IMR-90 (cell line): ENCODE measurements around the gene INAFM1.

Source experiments
- CHD1 ChIP-seq: IDR thresholded peaks from 2 replicates; pipeline ENCODE4 v1.6.1; 2012; ENCODE audit warnings: low read depth, low read length, improper control_type of control experiment
- MXI1 ChIP-seq: IDR thresholded peaks from 2 replicates; pipeline ENCODE4 v1.6.1; 2012; ENCODE audit warnings: low read depth, mild to moderate bottlenecking, low read length, moderate library complexity, borderline replicate concordance
- RAD21 ChIP-seq: IDR thresholded peaks from 2 replicates; pipeline ENCODE4 v1.6.1; 2012; ENCODE audit warnings: low read length, improper control_type of control experiment
- RFX5 ChIP-seq: IDR thresholded peaks from 2 replicates; pipeline ENCODE4 v1.8.0; 2012; ENCODE audit warnings: low read depth, mild to moderate bottlenecking, low read length, moderate library complexity
- TF ChIP-seq, protein P1 (sequence below): conservative IDR thresholded peaks from 2 replicates; pipeline ENCODE4 v1.5.1; 2012; ENCODE audit warnings: mild to moderate bottlenecking, low read depth, low read length, improper control_type of control experiment

DNA sequence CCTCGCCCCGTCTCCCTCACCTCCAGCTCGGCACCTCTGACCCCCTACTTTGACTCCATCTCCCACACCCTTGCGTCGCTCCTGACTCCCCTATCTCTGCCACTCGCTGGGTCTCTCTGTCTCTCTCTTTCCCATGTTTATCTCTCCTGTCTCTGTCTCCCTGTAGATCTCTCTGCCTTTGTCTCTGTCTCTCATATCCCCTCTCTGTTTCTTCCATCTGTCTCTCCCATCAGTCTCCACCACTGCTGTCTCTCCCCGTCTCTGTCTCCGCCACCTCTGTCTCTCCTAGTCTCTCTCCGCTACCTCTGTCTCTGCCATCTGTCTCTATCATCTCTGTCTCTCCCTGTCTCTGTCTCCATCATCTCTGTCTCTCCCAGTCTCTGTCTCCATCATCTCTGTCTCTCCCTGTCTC is 31.3 kb upstream of the INAFM1 start:
- TF ChIP-seq, protein P1, sequence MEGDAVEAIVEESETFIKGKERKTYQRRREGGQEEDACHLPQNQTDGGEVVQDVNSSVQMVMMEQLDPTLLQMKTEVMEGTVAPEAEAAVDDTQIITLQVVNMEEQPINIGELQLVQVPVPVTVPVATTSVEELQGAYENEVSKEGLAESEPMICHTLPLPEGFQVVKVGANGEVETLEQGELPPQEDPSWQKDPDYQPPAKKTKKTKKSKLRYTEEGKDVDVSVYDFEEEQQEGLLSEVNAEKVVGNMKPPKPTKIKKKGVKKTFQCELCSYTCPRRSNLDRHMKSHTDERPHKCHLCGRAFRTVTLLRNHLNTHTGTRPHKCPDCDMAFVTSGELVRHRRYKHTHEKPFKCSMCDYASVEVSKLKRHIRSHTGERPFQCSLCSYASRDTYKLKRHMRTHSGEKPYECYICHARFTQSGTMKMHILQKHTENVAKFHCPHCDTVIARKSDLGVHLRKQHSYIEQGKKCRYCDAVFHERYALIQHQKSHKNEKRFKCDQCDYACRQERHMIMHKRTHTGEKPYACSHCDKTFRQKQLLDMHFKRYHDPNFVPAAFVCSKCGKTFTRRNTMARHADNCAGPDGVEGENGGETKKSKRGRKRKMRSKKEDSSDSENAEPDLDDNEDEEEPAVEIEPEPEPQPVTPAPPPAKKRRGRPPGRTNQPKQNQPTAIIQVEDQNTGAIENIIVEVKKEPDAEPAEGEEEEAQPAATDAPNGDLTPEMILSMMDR: no peak
- TF ChIP-seq RFX5 (no peak), RAD21 (no peak), CHD1 (no peak), MXI1 (no peak)
